IPS DF 4.7 (cell line): ENCODE results near the gene DPF3.

Experiments used
- DNase-seq: peaks from one replicate; pipeline ENCODE4 v3.0.0-alpha.2; 2013; ENCODE audit warnings: low spot score; ENCODE audit errors: extremely low read depth

The DPF3 gene

GRCh38 chr14:72574715-72575114 lies 319.2 kb downstream of the DPF3 start:
- DNase-seq: no peak

GRCh38 chr14:72573725-72574417 lies 320.0 kb downstream of the DPF3 start:
- DNase-seq: no peak
